IMR-90 (cell line): Measurements from ENCODE around the gene PTPRN2. TPM values are rescaled to one million over a fixed set of nuclear protein-coding genes. Genes with fewer than 3 reads are reported as not detected.

Experiments used
- ATAC-seq: fragments of 200-7000 bp; cut with Tn5 transposase; 2 replicates; pipeline ENCODE4 v1.9.1; 2020; ENCODE audit warnings: low read depth, mild to moderate bottlenecking, moderate library complexity
- BruUV-seq: library from RNA; stranded (reverse); fragments of 400-500 nt; replicated peaks from 2 replicates; lab custom pipeline; 2021; lab: Mats Ljungman, UMichigan
- CTCF ChIA-PET: fragments of 300-600 bp; formaldehyde crosslinking; extraction: SDS; loops from one replicate; lab custom pipeline; 2021; ENCODE audit warnings: antibody characterized with exemption; lab: Yijun Ruan, JAX
- POLR2A ChIA-PET: fragments of 300-600 bp; sonication (Branson Sonifier 250); formaldehyde crosslinking; loops from one replicate; lab custom pipeline; 2022; ENCODE audit warnings: antibody characterized with exemption; ENCODE audit not compliant: unreplicated experiment; lab: Charles Lee
- DNase-seq: peaks from one replicate; pipeline ENCODE4 v3.0.0; 2013
- H2AFZ ChIP-seq: replicated peaks from 2 replicates; pipeline ENCODE3; 2013; ENCODE audit warnings: low read length, mild to moderate bottlenecking; ENCODE audit not compliant: poor library complexity
- H2AK5ac ChIP-seq: 2 replicates; pipeline ENCODE4 v1.6.1; 2013; ENCODE audit warnings: low read depth, low read length, inconsistent platforms
- H2AK9ac ChIP-seq: replicated peaks from 2 replicates; pipeline ENCODE3; 2013; ENCODE audit warnings: mild to moderate bottlenecking, low read depth, low read length, moderate library complexity; ENCODE audit not compliant: poor library complexity
- H2BK120ac ChIP-seq: 2 replicates; pipeline ENCODE4 v1.6.1; 2013; ENCODE audit warnings: low read depth, low read length, inconsistent platforms
- H2BK15ac ChIP-seq: 3 replicates; pipeline ENCODE4 v1.6.1; 2013; ENCODE audit warnings: low read depth, low read length, inconsistent platforms
- H2BK20ac ChIP-seq: 2 replicates; pipeline ENCODE4 v1.6.1; 2013; ENCODE audit warnings: low read depth, mild to moderate bottlenecking, inconsistent platforms, low read length, moderate library complexity
- H2BK5ac ChIP-seq: 2 replicates; pipeline ENCODE4 v1.6.1; 2013; ENCODE audit warnings: mild to moderate bottlenecking, low read depth, low read length, inconsistent platforms; ENCODE audit not compliant: poor library complexity, severe bottlenecking
- H3K14ac ChIP-seq: replicated peaks from 2 replicates; pipeline ENCODE4 v1.6.1; 2013; ENCODE audit warnings: low read depth, low read length, inconsistent platforms
- H3K18ac ChIP-seq: 2 replicates; pipeline ENCODE4 v1.6.1; 2013; ENCODE audit warnings: low read depth, low read length, control low read depth
- H3K23ac ChIP-seq: 2 replicates; pipeline ENCODE4 v1.6.1; 2013; ENCODE audit warnings: low read depth, low read length, inconsistent platforms
- H3K27ac ChIP-seq: 2 replicates; pipeline ENCODE4 v1.5.1; 2013; ENCODE audit warnings: mild to moderate bottlenecking, control low read depth, low read length; ENCODE audit not compliant: insufficient read depth
- H3K27me3 ChIP-seq: 2 replicates; pipeline ENCODE4 v1.6.1; 2013; ENCODE audit warnings: low read length; ENCODE audit not compliant: control insufficient read depth, insufficient read depth
- H3K36me3 ChIP-seq: 2 replicates; pipeline ENCODE4 v1.6.1; 2013; ENCODE audit warnings: low read length, mixed read lengths; ENCODE audit not compliant: control insufficient read depth, insufficient read depth
- H3K4ac ChIP-seq: 2 replicates; pipeline ENCODE4 v1.6.1; 2013; ENCODE audit warnings: low read depth, low read length, inconsistent platforms
- H3K4me1 ChIP-seq: 2 replicates; pipeline ENCODE4 v1.6.1; 2013; ENCODE audit warnings: low read length, mixed read lengths; ENCODE audit not compliant: control insufficient read depth, insufficient read depth
- H3K4me2 ChIP-seq: 2 replicates; pipeline ENCODE4 v1.6.1; 2013; ENCODE audit warnings: low read depth, mild to moderate bottlenecking, control low read depth, low read length, moderate library complexity
- H3K4me3 ChIP-seq: 2 replicates; pipeline ENCODE4 v1.5.1; 2013; ENCODE audit warnings: low read depth, mild to moderate bottlenecking, control low read depth, low read length, moderate library complexity; ENCODE audit not compliant: insufficient read depth
- H3K56ac ChIP-seq: 2 replicates; pipeline ENCODE4 v1.6.1; 2013; ENCODE audit warnings: low read length, inconsistent platforms; ENCODE audit not compliant: insufficient read depth; ENCODE audit errors: extremely low read depth
- H3K79me1 ChIP-seq, 2 experiments: 2 replicates each; pipeline ENCODE4 v1.6.1; 2013; ENCODE audit warnings: low read length in 2 of 2, inconsistent platforms in 1 of 2, low read depth in 1 of 2
- H3K9ac ChIP-seq: 2 replicates; pipeline ENCODE4 v1.6.1; 2013; ENCODE audit warnings: low read depth, low read length, control low read depth
- H3K9me1 ChIP-seq: 2 replicates; pipeline ENCODE4 v1.6.1; 2013; ENCODE audit warnings: low read length, inconsistent platforms; ENCODE audit not compliant: insufficient read depth
- H3K9me3 ChIP-seq: 2 replicates; pipeline ENCODE4 v1.6.1; 2013; ENCODE audit warnings: low read length; ENCODE audit not compliant: control insufficient read depth, insufficient read depth
- H4K20me1 ChIP-seq: 2 replicates; pipeline ENCODE4 v1.6.1; 2013; ENCODE audit warnings: low read length, inconsistent platforms; ENCODE audit not compliant: insufficient read depth
- H4K5ac ChIP-seq: 2 replicates; pipeline ENCODE4 v1.6.1; 2013; ENCODE audit warnings: mild to moderate bottlenecking, low read depth, low read length, control low read depth
- H4K8ac ChIP-seq, 2 experiments: 2 replicates each; pipeline ENCODE4 v1.6.1; 2013; ENCODE audit warnings: low read depth in 2 of 2, low read length in 2 of 2, control low read depth in 1 of 2, inconsistent platforms in 1 of 2
- H4K91ac ChIP-seq: 2 replicates; pipeline ENCODE4 v1.6.1; 2013; ENCODE audit warnings: low read depth, low read length, inconsistent platforms; ENCODE audit not compliant: insufficient read depth
- MAZ ChIP-seq: IDR thresholded peaks from 2 replicates; pipeline ENCODE4 v1.6.1; 2012; ENCODE audit warnings: low read depth, mild to moderate bottlenecking, low read length, improper control_type of control experiment, moderate library complexity, borderline replicate concordance
- WGBS, 2 experiments: methylation state at CpG; one replicate each; pipeline versions ENCODE4 v1.1.5 to v1.1.7; 2013; ENCODE audit warnings: missing lambda C conversion rate in 2 of 2; ENCODE audit not compliant: insufficient read length in 1 of 2; ENCODE audit errors: extremely low coverage in 2 of 2; 5-methylcytosine and 5-hydroxymethylcytosine counted together
- dilution Hi-C: fragments of 300-500 bp; cut with HindIII; formaldehyde crosslinking; loops from one replicate; pipeline ENCODE4 v1.14.3; 2018; ENCODE audit warnings: low sequenced_read_pairs; ENCODE audit not compliant: unreplicated experiment
- in situ Hi-C: fragments of 300-500 bp; cut with MboI; formaldehyde crosslinking; loops from 3 replicates; pipeline ENCODE4 v1.14.3; 2019; ENCODE audit warnings: low sequenced_read_pairs, inconsistent platforms, mixed read lengths
- intact Hi-C: fragments of 100-400 bp; cut with micrococcal nuclease; formaldehyde crosslinking; loops from 2 replicates; pipeline ENCODE4 v1.10.0; 2022
- polyA plus RNA-seq, 3 experiments: library from polyadenylated mRNA; depleted of rRNA; stranded (reverse); fragments of >200 nt; gene quantifications; 2 replicates each; pipeline ENCODE4 v1.2.3, GENCODE V29; 2012; ENCODE audit warnings: low replicate concordance in 1 of 3
- total RNA-seq: library from RNA; depleted of rRNA; stranded (reverse); fragments of >200 nt; gene quantifications from 2 replicates; pipeline ENCODE4 v1.2.3, GENCODE V29; 2012

The PTPRN2 gene
- total and polyA plus RNA-seq, 2 of the 4 experiments (the other 2 are of a cell fraction) = 0.03 TPM; not detected in 1

- intact Hi-C loops = no loop called here
- no peak overlapping the region for H3K14ac ChIP-seq
- H3K9me3 ChIP-seq = peaks cover 57% of the 10 kb centered on the region
- H4K20me1 ChIP-seq = no peaks in the 10 kb centered on the region
- H3K36me3 ChIP-seq = no peaks in the 10 kb centered on the region
- H4K5ac ChIP-seq = no peak overlapping the region
- H3K18ac ChIP-seq = no peak overlapping the region
- H2AFZ ChIP-seq = no peak overlapping the region
- ATAC-seq = no peak
- no peak overlapping the region for H2BK20ac ChIP-seq
- H3K27me3 ChIP-seq = no peaks in the 10 kb centered on the region
- H3K27ac ChIP-seq = no peak overlapping the region
- H2AK9ac ChIP-seq = no peak overlapping the region
- H2BK120ac ChIP-seq = no peak overlapping the region
- H3K4me2 ChIP-seq = no peak overlapping the region
- H3K4me1 ChIP-seq = no peaks in the 10 kb centered on the region
- no peak overlapping the region for H3K4me3 ChIP-seq
- no peak overlapping the region for H2BK15ac ChIP-seq
- no peak overlapping the region for H3K9ac ChIP-seq
- dilution Hi-C loops = no loop called here
- H3K4ac ChIP-seq = no peak overlapping the region
- no peak overlapping the region for H3K23ac ChIP-seq
- ChIA-PET CTCF (no interaction called here), POLR2A (no interaction called here)
- no TSS peak for BruUV-seq
- no peak overlapping the region for H4K8ac ChIP-seq
- no CpG with 5 or more reads among the region's 4 CpGs for whole genome bisulfite sequencing, 2 experiments
- TF ChIP-seq MAZ = no peak
- DNase-seq = no peak
- H3K9me1 ChIP-seq = no peaks in the 10 kb centered on the region
- no peaks in the 10 kb centered on the region for H3K79me1 ChIP-seq
- in situ Hi-C loops = no loop called here
- no peak overlapping the region for H2AK5ac ChIP-seq
- no peak overlapping the region for H4K91ac ChIP-seq
- no peak overlapping the region for H3K56ac ChIP-seq
- H2BK5ac ChIP-seq = no peak overlapping the region
Measured at GRCh38 chr7:157869793-157870192, 717.8 kb downstream of the PTPRN2 start.
